Measurements from ENCODE around the gene TECTB. TPM values are rescaled to one million over a fixed set of nuclear protein-coding genes. Genes with fewer than 3 reads are reported as not detected.

TECTB gene
- total RNA-seq, 1 experiment from 2014 or later: 0.07 TPM

GRCh38 chr10:112286837-112287818 is 3.9 kb downstream of the TECTB start:
- H3K9me3 ChIP-seq (ENCODE audit: control insufficient read depth in 1 of 2, insufficient read depth in 1 of 2, low read depth in 1 of 2, low read length in 2 of 2): no peaks in the 10 kb centered on the region

More at GRCh38 chr10:112286837-112287818, 3.9 kb downstream of the TECTB start:
- no peak for ATAC-seq
- TF ChIP-seq EZH2phosphoT487 (IDR thresholded peaks at IDR 0.05; ENCODE audit: borderline replicate concordance) (no peak), ZBTB33 (IDR thresholded peaks at IDR 0.05; ENCODE audit: extremely low read depth, insufficient replicate concordance, low read length) (no peak), YY1 (IDR thresholded peaks at IDR 0.05; ENCODE audit: extremely low read depth, insufficient replicate concordance, low read depth, low read length) (no peak), REST (IDR thresholded peaks at IDR 0.05; ENCODE audit: low read depth) (no peak), POLR2A (IDR thresholded peaks at IDR 0.05; ENCODE audit: borderline replicate concordance, extremely low read depth, insufficient read depth, insufficient read length) (no peak), SRF (IDR thresholded peaks at IDR 0.05; ENCODE audit: low read depth) (no peak), TCF7L2 (IDR thresholded peaks at IDR 0.05; ENCODE audit: borderline replicate concordance, extremely low read depth, insufficient read depth, insufficient read length) (no peak), MAX (IDR thresholded peaks at IDR 0.05) (no peak), CEBPB (IDR thresholded peaks at IDR 0.05; ENCODE audit: low read depth) (no peak), ZFX (IDR thresholded peaks at IDR 0.05) (no peak), JUND (IDR thresholded peaks at IDR 0.05) (no peak), EGR1 (IDR thresholded peaks at IDR 0.05; ENCODE audit: low read depth) (no peak), POLR2AphosphoS5 (IDR thresholded peaks at IDR 0.05; ENCODE audit: low read depth, low read length) (no peak), CTCF (IDR thresholded peaks at IDR 0.05 in 2 of 3, conservative IDR thresholded peaks at IDR 0.05 in 1 of 3; ENCODE audit: borderline replicate concordance in 1 of 3, insufficient read depth in 1 of 3, low read depth in 2 of 3, low read length in 2 of 3) (no peak), ATF3 (IDR thresholded peaks at IDR 0.05) (no peak)
- no peaks in the 10 kb centered on the region for H3K36me3 ChIP-seq (ENCODE audit: control insufficient read depth in 1 of 2, insufficient read depth in 2 of 2, low read length in 2 of 2)
- no peak overlapping the region for H3K9ac ChIP-seq (ENCODE audit: low read length)
- DNase-seq (ENCODE audit: low read depth, low spot score): no peak
- ChIA-PET POLR2A (no interaction called here), CTCF (no interaction called here), RAD21 (ENCODE audit: low non-redundant PET in 1 of 2, low total read pairs in 2 of 2, uncharacterized antibody in 2 of 2, unreplicated experiment in 2 of 2) (no interaction called here)
- intact Hi-C loops (cut with micrococcal nuclease): no loop called here
- H3K4me3 ChIP-seq (replicated peaks in 1 of 2; ENCODE audit: low read depth in 1 of 2, low read length in 2 of 2): no peak overlapping the region
- H3K27me3 ChIP-seq (ENCODE audit: insufficient read depth, low read length): peaks cover 4% of the 10 kb centered on the region; the same call in 1 of the 2 replicates
- H3K79me2 ChIP-seq (ENCODE audit: insufficient read depth, low read length): no peaks in the 10 kb centered on the region
- no peak overlapping the region for H3K4me2 ChIP-seq (ENCODE audit: low read length)
- no peak overlapping the region for H2AFZ ChIP-seq (ENCODE audit: low read depth, low read length, poor library complexity, severe bottlenecking)
- no peaks in the 10 kb centered on the region for H4K20me1 ChIP-seq (ENCODE audit: insufficient read depth)
- H3K27ac ChIP-seq (ENCODE audit: low read depth, low read length): no peak overlapping the region
- no TSS peak for BruUV-seq (replicated peaks)
- no peaks in the 10 kb centered on the region for H3K9me2 ChIP-seq (ENCODE audit: insufficient read depth)
- H3K4me1 ChIP-seq (ENCODE audit: control insufficient read depth in 1 of 2, insufficient read depth in 2 of 2, low read length in 2 of 2): no peaks in the 10 kb centered on the region

Measured in HCT116 (cell line).